KOPT-K1 (cell line): ENCODE measurements around the gene DGKA.

Source experiments
- H3K27ac ChIP-seq: fragments of 200-600 bp; sonication (generic); 2 replicates; pipeline ENCODE4 v1.5.1; 2016; ENCODE audit warnings: antibody characterized with exemption, mild to moderate bottlenecking, low read depth, low read length; ENCODE audit not compliant: poor library complexity, severe bottlenecking
- H3K36me3 ChIP-seq: fragments of 200-600 bp; sonication (generic); 2 replicates; pipeline ENCODE4 v1.5.1; 2017; ENCODE audit warnings: antibody characterized with exemption, mild to moderate bottlenecking, low read length, moderate library complexity; ENCODE audit not compliant: insufficient read depth
- H3K9me3 ChIP-seq: fragments of 200-600 bp; sonication (generic); 2 replicates; pipeline ENCODE4 v1.5.1; 2017; ENCODE audit warnings: antibody characterized with exemption, low read length, mild to moderate bottlenecking; ENCODE audit not compliant: insufficient read depth, poor library complexity, severe bottlenecking

The DGKA gene

DNA sequence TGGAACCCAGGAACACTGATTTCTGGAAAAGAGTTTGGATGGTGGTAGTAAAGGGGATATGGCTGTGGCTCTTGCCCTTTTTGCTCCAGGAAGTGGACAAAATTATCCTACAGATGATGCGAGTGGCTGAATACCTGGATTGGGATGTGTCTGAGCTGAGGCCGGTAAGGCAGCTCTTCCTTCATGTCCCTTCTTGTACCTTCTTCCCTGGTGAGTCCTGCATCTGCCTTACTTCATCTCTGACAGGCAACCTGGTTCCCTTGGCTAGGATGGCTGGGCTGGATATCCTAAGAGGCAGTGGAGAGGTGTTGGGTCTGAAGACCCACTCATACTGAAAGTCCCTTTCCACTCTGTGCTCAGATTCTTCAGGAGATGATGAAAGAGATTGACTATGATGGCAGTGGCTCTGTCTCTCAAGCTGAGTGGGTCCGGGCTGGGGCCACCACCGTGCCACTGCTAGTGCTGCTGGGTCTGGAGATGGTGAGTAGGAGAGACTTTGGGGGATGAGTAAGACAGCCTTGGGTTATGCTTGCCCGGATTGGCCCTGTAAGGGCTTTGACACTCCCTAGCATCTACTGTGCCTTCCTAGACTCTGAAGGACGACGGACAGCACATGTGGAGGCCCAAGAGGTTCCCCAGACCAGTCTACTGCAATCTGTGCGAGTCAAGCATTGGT, 8.0 kb downstream of the DGKA start:
- Histone ChIP-seq H3K27ac (no peak overlapping the region), H3K9me3 (no peaks in the 10 kb centered on the region), H3K36me3 (peaks cover 100% of the 10 kb centered on the region)

DNA sequence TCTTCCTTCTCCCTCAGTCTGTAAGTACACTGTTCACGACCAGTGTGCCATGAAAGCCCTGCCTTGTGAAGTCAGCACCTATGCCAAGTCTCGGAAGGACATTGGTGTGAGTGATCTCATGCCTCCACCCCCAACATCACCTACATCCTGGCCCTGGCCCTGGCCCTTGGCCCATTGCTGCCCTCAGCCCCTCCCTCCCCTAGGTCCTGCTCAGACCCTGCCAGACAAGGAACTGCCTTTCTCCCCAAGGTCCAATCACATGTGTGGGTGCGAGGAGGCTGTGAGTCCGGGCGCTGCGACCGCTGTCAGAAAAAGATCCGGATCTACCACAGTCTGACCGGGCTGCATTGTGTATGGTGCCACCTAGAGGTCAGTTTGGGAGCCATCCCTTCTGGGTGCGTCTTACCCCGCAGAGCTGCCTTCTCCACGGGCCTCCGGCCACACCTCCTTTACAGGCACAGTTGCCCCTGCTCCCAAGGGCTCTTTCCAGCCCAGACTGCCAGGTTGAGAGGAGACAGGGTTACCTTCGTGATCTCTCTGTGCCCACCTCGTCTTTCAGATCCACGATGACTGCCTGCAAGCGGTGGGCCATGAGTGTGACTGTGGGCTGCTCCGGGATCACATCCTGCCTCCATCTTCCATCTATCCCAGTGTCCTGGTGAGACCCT, 9.2 kb downstream of the DGKA start:
- peak overlapping the region; percentile 21 for H3K27ac ChIP-seq

GRCh38 chr12:55942055-55942454, 11.1 kb downstream of the DGKA start:
- no peak overlapping the region for H3K27ac ChIP-seq
- H3K9me3 ChIP-seq, result no peaks in the 10 kb centered on the region
- H3K36me3 ChIP-seq, result peaks cover 100% of the 10 kb centered on the region

More for the DNA sequence above, 9.2 kb downstream of the DGKA start:
- Histone ChIP-seq H3K9me3 (no peaks in the 10 kb centered on the region), H3K36me3 (peaks cover 100% of the 10 kb centered on the region)

- Histone ChIP-seq H3K27ac (no peak overlapping the region), H3K9me3 (no peaks in the 10 kb centered on the region), H3K36me3 (peaks cover 100% of the 10 kb centered on the region)
Measured at GRCh38 chr12:55942577-55943136, 11.7 kb downstream of the DGKA start.

GRCh38 chr12:55946553-55946952, 15.6 kb downstream of the DGKA start:
- H3K36me3 ChIP-seq, result peaks cover 97% of the 10 kb centered on the region
- H3K9me3 ChIP-seq, result no peaks in the 10 kb centered on the region
- no peak overlapping the region for H3K27ac ChIP-seq

- H3K27ac ChIP-seq, result no peak overlapping the region
- H3K36me3 ChIP-seq, result peaks cover 60% of the 10 kb centered on the region
- no peaks in the 10 kb centered on the region for H3K9me3 ChIP-seq
Measured at GRCh38 chr12:55955344-55955743, 24.4 kb downstream of the DGKA start.

DNA sequence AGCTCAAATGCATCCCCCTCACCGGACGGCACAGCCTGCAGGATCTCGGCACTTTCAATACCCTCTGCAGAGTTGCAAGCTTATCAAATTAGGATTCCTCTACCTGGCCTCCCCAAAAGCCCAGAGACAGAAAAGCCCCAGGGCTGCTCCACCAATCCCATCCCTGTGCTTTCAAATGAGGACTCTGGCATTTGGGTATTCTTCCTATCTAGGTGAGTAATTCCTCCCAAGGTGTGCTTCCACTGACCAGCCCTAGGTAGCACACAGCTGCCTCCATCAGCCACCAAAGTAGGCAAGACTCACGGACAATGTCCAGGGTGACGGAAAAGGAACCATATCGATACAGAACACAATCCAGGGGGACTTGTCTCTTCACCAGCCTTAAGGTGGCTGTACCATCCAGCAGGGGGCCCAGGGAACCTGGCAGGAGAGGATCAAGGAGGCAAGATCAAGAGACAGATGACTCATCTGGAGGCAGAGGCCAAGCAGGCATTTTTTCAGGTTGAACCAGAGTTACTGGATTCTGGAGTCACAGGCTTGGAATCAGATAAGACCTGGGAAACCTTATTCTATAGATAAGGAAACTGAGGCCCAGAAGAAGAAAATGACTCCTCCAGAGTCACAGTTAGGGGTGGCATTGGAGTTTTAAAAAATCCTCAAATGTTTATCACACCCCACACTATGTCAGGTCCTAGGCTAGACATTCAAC, 25.0 kb downstream of the DGKA start:
- Histone ChIP-seq H3K27ac (no peak overlapping the region), H3K36me3 (peaks cover 54% of the 10 kb centered on the region), H3K9me3 (no peaks in the 10 kb centered on the region)

GRCh38 chr12:55957106-55957859, 26.3 kb downstream of the DGKA start:
- no peaks in the 10 kb centered on the region for H3K9me3 ChIP-seq
- H3K36me3 ChIP-seq, result peaks cover 41% of the 10 kb centered on the region
- no peak overlapping the region for H3K27ac ChIP-seq

GRCh38 chr12:55963760-55964159, 32.8 kb downstream of the DGKA start:
- Histone ChIP-seq H3K36me3 (peaks cover 12% of the 10 kb centered on the region), H3K27ac (no peak overlapping the region)

DNA sequence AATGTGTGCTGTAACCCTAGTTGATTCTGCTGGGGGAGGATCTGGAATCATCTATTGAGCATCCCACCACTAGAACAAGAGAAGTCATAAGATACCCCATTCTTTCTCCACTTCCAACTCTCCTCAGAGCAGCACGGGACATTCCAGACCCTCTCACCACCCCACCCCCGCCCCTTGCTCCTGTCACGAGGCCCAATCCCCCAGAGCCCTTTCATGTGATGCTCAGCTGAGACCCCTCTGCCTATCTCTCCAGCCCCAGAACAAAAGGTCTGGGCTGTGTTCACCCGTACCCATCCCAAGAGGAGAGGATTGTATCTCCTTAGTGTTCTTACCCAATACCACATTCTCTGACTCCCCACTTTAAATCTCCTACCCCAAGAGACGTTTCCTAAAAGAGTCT, 34.3 kb downstream of the DGKA start:
- H3K27ac ChIP-seq, result no peak overlapping the region

More at GRCh38 chr12:55963760-55964159, 32.8 kb downstream of the DGKA start:
- no peaks in the 10 kb centered on the region for H3K9me3 ChIP-seq

GRCh38 chr12:55965941-55966407, 35.0 kb downstream of the DGKA start, which contains the start of gene PMEL:
PMEL (minus strand) TSS chr12:55966042; CDS start chr12:55966011, 31 bp downstream.
- peak within 1 kb of the TSS; percentile 85 for H3K27ac ChIP-seq
- H3K36me3 ChIP-seq, result peaks cover 34% of the 10 kb centered on the region
- no peaks in the 10 kb centered on the region for H3K9me3 ChIP-seq

More for the DNA sequence above, 34.3 kb downstream of the DGKA start:
- Histone ChIP-seq H3K9me3 (no peaks in the 10 kb centered on the region), H3K36me3 (peaks cover 26% of the 10 kb centered on the region)

- peaks cover 40% of the 10 kb centered on the region for H3K36me3 ChIP-seq
- H3K27ac ChIP-seq, result peak within 1 kb of the TSS; percentile 85
- H3K9me3 ChIP-seq, result no peaks in the 10 kb centered on the region
Measured at GRCh38 chr12:55966408-55967281, 35.7 kb downstream of the DGKA start, which contains the start of gene CDK2. CDK2 (plus strand) TSS chr12:55966830; CDS start chr12:55967009, 179 bp downstream.

DNA sequence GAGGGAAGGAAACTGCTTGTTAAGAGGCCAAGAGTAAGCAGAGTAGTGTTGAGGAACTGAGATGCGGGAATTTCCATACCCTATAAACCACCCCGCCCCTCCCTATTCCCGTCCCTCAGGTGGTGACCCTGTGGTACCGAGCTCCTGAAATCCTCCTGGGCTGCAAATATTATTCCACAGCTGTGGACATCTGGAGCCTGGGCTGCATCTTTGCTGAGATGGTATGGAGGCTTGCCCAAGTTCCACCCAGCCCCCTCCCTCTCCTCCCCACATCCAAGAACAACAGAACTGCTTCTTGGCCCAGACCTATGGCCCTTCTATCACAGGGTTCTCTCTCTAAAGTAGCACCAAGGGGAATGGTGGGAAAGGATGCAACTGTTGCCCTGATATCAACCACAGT, 38.4 kb downstream of the DGKA start:
- peaks cover 47% of the 10 kb centered on the region for H3K36me3 ChIP-seq
- no peaks in the 10 kb centered on the region for H3K9me3 ChIP-seq
- H3K27ac ChIP-seq, result no peak overlapping the region
